ENCODE results near the gene FSTL4.

Gene FSTL4

GRCh38 chr5:133554279-133554678 is 58.1 kb downstream of the FSTL4 start:
- no peak overlapping the region for H3K9ac ChIP-seq
- no peak overlapping the region for H3K27ac ChIP-seq
- no peak for TF ChIP-seq CTCF (conservative IDR thresholded peaks at IDR 0.05; ENCODE audit: low read depth, low read length)
- H2AFZ ChIP-seq (ENCODE audit: low read depth): no peak overlapping the region
- H3K27me3 ChIP-seq (ENCODE audit: insufficient read depth, low read depth): no peaks in the 10 kb centered on the region
- H3K4me1 ChIP-seq (ENCODE audit: low read depth, poor library complexity, severe bottlenecking): no peaks in the 10 kb centered on the region
- H3K4me3 ChIP-seq (IDR thresholded peaks at IDR 0.05; ENCODE audit: insufficient read depth, low read depth, low read length): no peak overlapping the region
- H4K20me1 ChIP-seq (ENCODE audit: insufficient read depth): no peaks in the 10 kb centered on the region
- H3K36me3 ChIP-seq (ENCODE audit: insufficient read depth): no peaks in the 10 kb centered on the region
- no peak overlapping the region for H3K4me2 ChIP-seq
- no peaks in the 10 kb centered on the region for H3K79me2 ChIP-seq (ENCODE audit: insufficient read depth, low read depth)

DNA sequence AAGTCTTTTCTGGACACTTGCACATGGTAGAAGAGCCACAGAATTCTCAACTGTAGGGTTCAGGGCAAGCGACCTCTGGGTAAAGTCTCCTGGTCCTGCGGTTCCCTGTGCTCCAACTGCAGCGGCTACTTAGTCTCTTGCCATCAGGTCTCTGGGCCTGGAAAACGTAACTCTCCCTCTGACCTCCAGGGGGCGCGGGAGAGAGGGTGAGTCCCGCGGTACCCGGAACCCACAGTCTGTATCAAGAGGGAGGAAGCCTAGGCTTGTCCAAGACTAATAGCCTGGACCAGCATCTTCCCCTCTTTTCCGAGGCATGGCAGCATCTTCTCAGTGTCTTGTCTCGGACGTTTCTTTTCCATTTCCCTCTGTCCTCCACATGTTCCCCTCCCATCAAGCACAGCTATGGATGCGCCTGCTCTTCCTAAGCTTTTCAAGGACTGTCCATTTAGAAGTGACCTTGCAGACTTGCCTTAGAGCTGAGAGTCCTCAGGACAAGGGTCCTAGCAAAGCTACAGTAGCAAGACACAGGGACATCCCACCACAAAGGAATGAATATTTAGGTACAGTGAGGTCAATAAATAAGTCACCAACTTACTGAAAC is 59.3 kb downstream of the FSTL4 start:
- Histone ChIP-seq H3K4me2 (no peak overlapping the region), H3K9ac (no peak overlapping the region), H3K27ac (no peak overlapping the region), H4K20me1 (ENCODE audit: insufficient read depth) (no peaks in the 10 kb centered on the region), H3K4me3 (IDR thresholded peaks at IDR 0.05; ENCODE audit: insufficient read depth, low read depth, low read length) (no peak overlapping the region), H3K36me3 (ENCODE audit: insufficient read depth) (no peaks in the 10 kb centered on the region), H3K79me2 (ENCODE audit: insufficient read depth, low read depth) (no peaks in the 10 kb centered on the region), H3K27me3 (ENCODE audit: insufficient read depth, low read depth) (no peaks in the 10 kb centered on the region), H2AFZ (ENCODE audit: low read depth) (no peak overlapping the region), H3K4me1 (ENCODE audit: low read depth, poor library complexity, severe bottlenecking) (no peaks in the 10 kb centered on the region)
- peak; percentile 81 for TF ChIP-seq CTCF (conservative IDR thresholded peaks at IDR 0.05; ENCODE audit: low read depth, low read length)

- no peaks in the 10 kb centered on the region for H3K27me3 ChIP-seq (ENCODE audit: insufficient read depth, low read depth)
- no peak overlapping the region for H3K4me2 ChIP-seq
- H3K36me3 ChIP-seq (ENCODE audit: insufficient read depth): no peaks in the 10 kb centered on the region
- TF ChIP-seq CTCF (conservative IDR thresholded peaks at IDR 0.05; ENCODE audit: low read depth, low read length): no peak
- no peak overlapping the region for H3K27ac ChIP-seq
- H4K20me1 ChIP-seq (ENCODE audit: insufficient read depth): no peaks in the 10 kb centered on the region
- no peak overlapping the region for H3K9ac ChIP-seq
- no peak overlapping the region for H2AFZ ChIP-seq (ENCODE audit: low read depth)
- no peaks in the 10 kb centered on the region for H3K79me2 ChIP-seq (ENCODE audit: insufficient read depth, low read depth)
- no peak overlapping the region for H3K4me3 ChIP-seq (IDR thresholded peaks at IDR 0.05; ENCODE audit: insufficient read depth, low read depth, low read length)
- H3K4me1 ChIP-seq (ENCODE audit: low read depth, poor library complexity, severe bottlenecking): no peaks in the 10 kb centered on the region
These were observed 65.8 kb downstream of the FSTL4 start for GRCh38 chr5:133546500-133546899.

DNA sequence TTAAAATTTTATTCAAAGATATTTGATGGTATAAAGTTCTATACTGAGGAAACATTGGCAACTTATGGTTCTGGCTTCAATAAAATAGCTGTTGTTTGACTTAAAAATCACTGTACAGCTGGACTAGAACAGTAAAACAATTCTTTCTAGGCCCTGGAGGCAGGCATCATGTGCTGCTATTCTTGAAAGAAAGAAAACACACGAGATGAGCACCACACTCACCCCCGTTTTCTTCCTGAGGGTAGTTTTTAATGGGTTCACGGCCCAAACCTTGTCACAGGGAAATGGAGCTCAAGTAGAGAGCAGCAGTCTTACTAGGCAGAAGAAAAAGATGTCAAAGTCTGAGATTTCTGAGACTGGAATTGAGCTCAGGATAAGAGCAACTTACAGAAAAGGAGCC is 68.0 kb downstream of the FSTL4 start:
- Histone ChIP-seq H2AFZ (ENCODE audit: low read depth) (no peak overlapping the region), H3K4me3 (IDR thresholded peaks at IDR 0.05; ENCODE audit: insufficient read depth, low read depth, low read length) (no peak overlapping the region), H3K27me3 (ENCODE audit: insufficient read depth, low read depth) (no peaks in the 10 kb centered on the region), H3K4me2 (no peak overlapping the region), H3K27ac (no peak overlapping the region), H3K9ac (no peak overlapping the region), H3K79me2 (ENCODE audit: insufficient read depth, low read depth) (no peaks in the 10 kb centered on the region), H4K20me1 (ENCODE audit: insufficient read depth) (no peaks in the 10 kb centered on the region), H3K4me1 (ENCODE audit: low read depth, poor library complexity, severe bottlenecking) (no peaks in the 10 kb centered on the region), H3K36me3 (ENCODE audit: insufficient read depth) (no peaks in the 10 kb centered on the region)
- no peak for TF ChIP-seq CTCF (conservative IDR thresholded peaks at IDR 0.05; ENCODE audit: low read depth, low read length)

All from KMS-11 (cell line).